Osteoblast (primary cell): Measurements from ENCODE around the gene ZIC5. TPM values are rescaled to one million over a fixed set of nuclear protein-coding genes. Genes with fewer than 3 reads are reported as not detected.

ENCODE experiments used
- DNase-seq: peaks from one replicate; pipeline ENCODE4 v3.0.0; 2011; ENCODE audit warnings: low spot score, mixed read lengths; ENCODE audit not compliant: insufficient read length; ENCODE audit errors: missing footprints
- H2AFZ ChIP-seq: 2 replicates; pipeline ENCODE4 v1.6.0; 2011; ENCODE audit warnings: mild to moderate bottlenecking, low read length
- H3K27ac ChIP-seq: 2 replicates; pipeline ENCODE4 v1.5.1; 2011; ENCODE audit warnings: mild to moderate bottlenecking, low read depth, low read length, moderate library complexity
- H3K27me3 ChIP-seq: 2 replicates; pipeline ENCODE4 v1.6.0; 2012; ENCODE audit warnings: mild to moderate bottlenecking, control low read depth, inconsistent platforms, low read length, moderate library complexity; ENCODE audit not compliant: insufficient read depth
- H3K36me3 ChIP-seq: 2 replicates; pipeline ENCODE4 v1.5.1; 2011; ENCODE audit warnings: mild to moderate bottlenecking, low read length, control low read depth, moderate library complexity; ENCODE audit not compliant: insufficient read depth
- H3K4me1 ChIP-seq: 2 replicates; pipeline ENCODE4 v1.5.1; 2011; ENCODE audit warnings: mild to moderate bottlenecking, low read length, control low read depth, moderate library complexity; ENCODE audit not compliant: insufficient read depth
- H3K4me2 ChIP-seq: 2 replicates; pipeline ENCODE4 v1.6.0; 2011; ENCODE audit warnings: mild to moderate bottlenecking, low read length; ENCODE audit not compliant: insufficient read depth
- H3K4me3 ChIP-seq: fragments of 200-600 bp; sonication (generic); 3 replicates; pipeline ENCODE4 v1.5.1; 2012; ENCODE audit warnings: mild to moderate bottlenecking, low read length, inconsistent platforms; ENCODE audit not compliant: insufficient read depth
- H3K79me2 ChIP-seq: 2 replicates; pipeline ENCODE4 v1.6.0; 2012; ENCODE audit warnings: mild to moderate bottlenecking, low read length, control low read depth, inconsistent platforms; ENCODE audit not compliant: insufficient read depth
- H3K9me3 ChIP-seq: 2 replicates; pipeline ENCODE4 v1.5.1; 2011; ENCODE audit warnings: low read depth, low read length, control low read depth
- H4K20me1 ChIP-seq: 2 replicates; pipeline ENCODE4 v1.6.0; 2012; ENCODE audit warnings: mild to moderate bottlenecking, low read length, control low read depth; ENCODE audit not compliant: insufficient read depth
- CTCF ChIP-seq: IDR thresholded peaks from 2 replicates; pipeline ENCODE4 v1.5.1; 2011; ENCODE audit warnings: mild to moderate bottlenecking, low read depth, low read length, moderate library complexity; ENCODE audit errors: extremely low read depth
- total RNA-seq: library from RNA; depleted of rRNA; stranded (reverse); fragments of >200 nt; gene quantifications from 2 replicates; pipeline ENCODE4 v1.2.3, GENCODE V29; 2012

Gene ZIC5
- total RNA-seq, 1 donor: not detected

GRCh38 chr13:99997702-99998214 is 26.2 kb upstream of the ZIC5 start:
- H2AFZ ChIP-seq: no peak overlapping the region
- no peaks in the 10 kb centered on the region for H3K36me3 ChIP-seq
- H3K9me3 ChIP-seq: peaks cover 2% of the 10 kb centered on the region
- no peak for TF ChIP-seq CTCF
- no peaks in the 10 kb centered on the region for H3K79me2 ChIP-seq
- H4K20me1 ChIP-seq: peaks cover 4% of the 10 kb centered on the region
- H3K27ac ChIP-seq: no peak overlapping the region
- no peak overlapping the region for H3K4me3 ChIP-seq
- peak; percentile 23 for DNase-seq
- H3K4me1 ChIP-seq: no peaks in the 10 kb centered on the region
- H3K4me2 ChIP-seq: no peak overlapping the region
- H3K27me3 ChIP-seq: peaks cover 72% of the 10 kb centered on the region

DNA sequence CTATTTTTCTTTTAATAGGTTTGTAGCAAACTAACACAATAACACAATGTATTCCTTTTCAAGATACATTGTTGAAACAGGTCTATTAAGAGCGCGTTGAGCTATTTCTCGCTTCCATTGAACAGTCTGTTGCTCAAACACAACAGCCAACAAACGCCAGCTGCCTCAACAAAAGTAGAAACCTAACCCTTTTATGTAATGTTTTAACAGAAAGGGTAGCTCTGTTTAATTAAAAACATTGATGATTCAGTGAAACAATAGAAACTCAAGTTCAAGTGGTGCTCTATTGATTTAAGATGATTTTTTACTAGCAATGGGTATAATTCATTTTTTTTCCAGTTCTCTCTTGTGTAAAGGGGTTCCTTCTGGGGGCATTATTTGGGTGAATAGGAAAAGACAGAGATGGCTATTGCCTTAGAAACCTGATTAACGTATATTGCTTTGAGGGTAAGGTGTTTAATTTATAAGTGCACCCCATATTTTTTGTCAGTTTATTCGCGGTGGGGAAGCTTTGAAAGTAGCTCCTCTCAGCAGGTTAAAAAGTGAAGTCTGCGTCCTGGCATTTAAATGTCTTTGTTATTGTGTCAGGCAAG is 24.9 kb upstream of the ZIC5 start:
- Histone ChIP-seq H3K27me3 (peaks cover 83% of the 10 kb centered on the region), H2AFZ (no peak overlapping the region), H3K79me2 (no peaks in the 10 kb centered on the region), H3K4me3 (no peak overlapping the region), H3K4me1 (no peaks in the 10 kb centered on the region), H3K9me3 (peaks cover 2% of the 10 kb centered on the region), H3K27ac (no peak overlapping the region), H3K4me2 (no peak overlapping the region), H3K36me3 (no peaks in the 10 kb centered on the region), H4K20me1 (peaks cover 4% of the 10 kb centered on the region)
- DNase-seq: peak; percentile 46
- TF ChIP-seq CTCF: no peak

- no peak overlapping the region for H3K4me2 ChIP-seq
- peaks cover 2% of the 10 kb centered on the region for H3K9me3 ChIP-seq
- H3K27ac ChIP-seq: no peak overlapping the region
- no peak overlapping the region for H2AFZ ChIP-seq
- no peak overlapping the region for H3K4me3 ChIP-seq
- H3K27me3 ChIP-seq: peaks cover 88% of the 10 kb centered on the region
- no peaks in the 10 kb centered on the region for H3K79me2 ChIP-seq
- no peaks in the 10 kb centered on the region for H3K36me3 ChIP-seq
- peaks cover 4% of the 10 kb centered on the region for H4K20me1 ChIP-seq
- TF ChIP-seq CTCF: no peak
- peak; percentile 61 for DNase-seq
- H3K4me1 ChIP-seq: no peaks in the 10 kb centered on the region
These were observed 24.2 kb upstream of the ZIC5 start for GRCh38 chr13:99995589-99996380.

- H3K4me2 ChIP-seq: no peak overlapping the region
- no peak for TF ChIP-seq CTCF
- no peak overlapping the region for H3K4me3 ChIP-seq
- H2AFZ ChIP-seq: no peak overlapping the region
- no peaks in the 10 kb centered on the region for H3K79me2 ChIP-seq
- H4K20me1 ChIP-seq: peaks cover 4% of the 10 kb centered on the region
- no peaks in the 10 kb centered on the region for H3K4me1 ChIP-seq
- peak; percentile 25 for DNase-seq
- H3K27me3 ChIP-seq: peaks cover 94% of the 10 kb centered on the region
- H3K36me3 ChIP-seq: no peaks in the 10 kb centered on the region
- no peak overlapping the region for H3K27ac ChIP-seq
- peaks cover 2% of the 10 kb centered on the region for H3K9me3 ChIP-seq
These were observed 23.6 kb upstream of the ZIC5 start for GRCh38 chr13:99995104-99995588.
